ENCODE results near the gene KCNH1.

DNA sequence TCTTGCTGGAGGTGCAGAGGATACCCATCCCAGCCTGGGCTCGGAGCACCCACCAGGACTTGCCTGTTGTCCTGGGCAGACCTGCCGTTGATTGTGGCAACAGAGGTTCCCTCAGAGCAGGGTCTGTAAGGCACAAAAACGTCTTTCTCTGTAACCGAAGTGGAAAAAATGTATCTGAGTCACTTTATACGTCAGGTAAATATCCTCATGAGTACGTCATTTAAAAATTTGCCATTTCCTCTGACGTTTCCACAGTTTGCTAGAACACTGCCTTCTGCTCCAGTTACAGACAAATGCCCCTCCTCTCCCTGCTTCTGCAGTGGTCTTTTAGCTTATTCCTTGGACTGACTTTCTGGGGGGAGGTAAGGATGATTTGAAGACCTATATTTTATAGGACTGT lies 478.4 kb downstream of the KCNH1 start:
- TF ChIP-seq EZH2 (IDR thresholded peaks at IDR 0.05; ENCODE audit: insufficient read depth, poor library complexity, severe bottlenecking) (no peak), EZH2phosphoT487 (IDR thresholded peaks at IDR 0.05; ENCODE audit: insufficient read depth, low read depth) (no peak)

All from GM23248 (cell line).